Aorta (tissue), 5 donors: ENCODE results near the gene EXOC8. TPM values are rescaled to one million over a fixed set of nuclear protein-coding genes. Genes with fewer than 3 reads are reported as not detected.

Source experiments
- ATAC-seq: fragments of 200-7000 bp; cut with Tn5 transposase; one replicate; pipeline ENCODE4 v1.9.1; 2022; ENCODE audit warnings: moderate library complexity; ENCODE audit not compliant: low FRiP score
- DNase-seq, 2 donors: peaks; one replicate each; pipeline ENCODE4 v3.0.0-alpha.2; 2020
- H3K27ac ChIP-seq, 2 donors: one replicate each; pipeline ENCODE4 v1.5.1; 2013; ENCODE audit warnings: low read length in 2 of 2, mild to moderate bottlenecking in 2 of 2, moderate library complexity in 2 of 2, control low read depth in 1 of 2, inconsistent platforms in 1 of 2, low read depth in 1 of 2
- H3K27me3 ChIP-seq, 2 donors: one replicate each; pipeline ENCODE4 v1.6.1; 2013; ENCODE audit warnings: control low read depth in 1 of 2, low read length in 1 of 2, mild to moderate bottlenecking in 1 of 2, moderate library complexity in 1 of 2; ENCODE audit not compliant: insufficient read depth in 2 of 2, control insufficient read depth in 1 of 2
- H3K36me3 ChIP-seq, 2 donors: one replicate each; pipeline ENCODE4 v1.6.1; 2013; ENCODE audit warnings: control low read depth in 1 of 2, low read length in 1 of 2, mild to moderate bottlenecking in 1 of 2; ENCODE audit not compliant: insufficient read depth in 2 of 2, control insufficient read depth in 1 of 2
- H3K4me1 ChIP-seq, 2 donors: one replicate each; pipeline ENCODE4 v1.6.1; 2013; ENCODE audit warnings: low read length in 2 of 2, control low read depth in 1 of 2, mild to moderate bottlenecking in 1 of 2, moderate library complexity in 1 of 2; ENCODE audit not compliant: insufficient read depth in 2 of 2, control insufficient read depth in 1 of 2
- H3K4me3 ChIP-seq, 2 donors: one replicate each; pipeline ENCODE4 v1.5.1; 2013; ENCODE audit warnings: low read length in 2 of 2, control low read depth in 1 of 2, mild to moderate bottlenecking in 1 of 2
- H3K9me3 ChIP-seq: one replicate; pipeline ENCODE4 v1.6.1; 2013; ENCODE audit warnings: mild to moderate bottlenecking, low read length; ENCODE audit not compliant: control insufficient read depth
- WGBS, 2 donors: extraction: QIAGEN DNeasy Blood & Tissue Kit; methylation state at CpG; one replicate each; pipeline ENCODE4 v1.1.7; 2013; 5-methylcytosine and 5-hydroxymethylcytosine counted together
- intact Hi-C, 2 donors: fragments of 100-400 bp; cut with DNase I; formaldehyde crosslinking; loops; one replicate each; pipeline versions ENCODE4 v1.14.2 to v1.15.0; 2022
- polyA plus RNA-seq, 2 donors: library from polyadenylated mRNA; stranded (reverse); fragments of 200-250 nt; gene quantifications; one replicate each; pipeline ENCODE4 v1.2.3, GENCODE V29; 2013
- total RNA-seq, 2 donors: library from RNA; stranded (reverse); fragmentation: NEBNext Ultra II Directional; extraction: Animal tissue kit (Norgen Biotek cat#: 25700); gene quantifications; one replicate each; pipeline ENCODE4 v1.2.1, GENCODE V29; 2021
- donor health status: healthy with polysubstance abuse.
- donor health status: Bipolar disorder and iron deficiency.
- donor health status: DM: no; HTN: no; CAD: no.
- donor health status: DM: no; HTN: no; CAD: no.
- donor health status: DM: yes; HTN: yes; CAD: no.

Gene EXOC8
- total and polyA plus RNA-seq, 4 donors, result 3.4 to 17.2 (median 10.6) TPM

GRCh38 chr1:231347961-231348360 is 10.3 kb upstream of the EXOC8 start:
- H3K4me1 ChIP-seq, result no peaks in the 10 kb centered on the region
- H3K9me3 ChIP-seq, result no peaks in the 10 kb centered on the region
- intact Hi-C loops, result no loop called here
- ATAC-seq, result no peak
- H3K27ac ChIP-seq, result no peak overlapping the region
- WGBS, 2 donors, result 93 to 95% methylated on average over 4 of the region's 4 CpGs
- H3K4me3 ChIP-seq, result no peak overlapping the region
- H3K36me3 ChIP-seq, result peaks cover 0 to 6% of the 10 kb centered on the region in 2 donors
- DNase-seq, result no peak
- no peaks in the 10 kb centered on the region for H3K27me3 ChIP-seq

DNA sequence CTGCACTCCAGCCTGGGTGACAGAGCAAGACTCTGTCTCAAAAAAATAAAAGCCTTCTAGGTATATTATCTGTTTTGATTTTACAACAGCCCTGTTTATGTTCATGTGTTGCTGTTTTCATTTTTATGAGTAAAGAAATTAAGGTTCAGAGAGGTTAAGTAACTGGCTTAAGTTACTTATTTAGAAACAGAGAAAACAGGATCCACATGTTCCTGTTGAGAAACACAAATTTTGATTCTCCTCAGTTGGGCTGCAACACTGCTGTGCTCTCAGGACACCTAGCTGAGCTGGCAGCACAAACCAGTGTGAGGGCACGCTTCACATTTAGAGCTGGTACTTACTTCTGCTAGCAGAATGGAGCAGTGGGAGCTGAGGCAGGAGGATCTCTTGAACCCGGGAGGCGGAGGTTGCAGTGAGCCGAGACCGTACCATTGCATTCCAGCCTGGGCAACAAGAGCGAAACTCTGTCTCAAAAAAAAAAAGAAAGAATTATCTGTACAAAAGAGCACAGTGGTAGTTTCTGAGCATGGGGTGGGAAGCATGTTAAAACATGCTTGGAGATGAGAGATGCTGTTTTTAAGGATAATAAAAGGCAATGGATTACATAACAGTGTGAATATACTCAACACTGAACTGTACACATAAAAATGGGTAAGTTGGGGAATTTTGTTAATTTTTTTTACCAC is 2.8 kb upstream of the EXOC8 start:
- WGBS, 2 donors, result 91 to 93% methylated on average over 6 of the region's 6 CpGs
- H3K4me3 ChIP-seq, result no peak overlapping the region
- ATAC-seq (no peak), DNase-seq (no peak)
- H3K36me3 ChIP-seq, result peaks cover 0 to 5% of the 10 kb centered on the region in 2 donors
- intact Hi-C loops, result no loop called here
- no peaks in the 10 kb centered on the region for H3K9me3 ChIP-seq
- H3K27me3 ChIP-seq, result no peaks in the 10 kb centered on the region
- H3K27ac ChIP-seq, result no peak overlapping the region
- peaks cover 8 to 13% of the 10 kb centered on the region in 2 donors for H3K4me1 ChIP-seq

DNA sequence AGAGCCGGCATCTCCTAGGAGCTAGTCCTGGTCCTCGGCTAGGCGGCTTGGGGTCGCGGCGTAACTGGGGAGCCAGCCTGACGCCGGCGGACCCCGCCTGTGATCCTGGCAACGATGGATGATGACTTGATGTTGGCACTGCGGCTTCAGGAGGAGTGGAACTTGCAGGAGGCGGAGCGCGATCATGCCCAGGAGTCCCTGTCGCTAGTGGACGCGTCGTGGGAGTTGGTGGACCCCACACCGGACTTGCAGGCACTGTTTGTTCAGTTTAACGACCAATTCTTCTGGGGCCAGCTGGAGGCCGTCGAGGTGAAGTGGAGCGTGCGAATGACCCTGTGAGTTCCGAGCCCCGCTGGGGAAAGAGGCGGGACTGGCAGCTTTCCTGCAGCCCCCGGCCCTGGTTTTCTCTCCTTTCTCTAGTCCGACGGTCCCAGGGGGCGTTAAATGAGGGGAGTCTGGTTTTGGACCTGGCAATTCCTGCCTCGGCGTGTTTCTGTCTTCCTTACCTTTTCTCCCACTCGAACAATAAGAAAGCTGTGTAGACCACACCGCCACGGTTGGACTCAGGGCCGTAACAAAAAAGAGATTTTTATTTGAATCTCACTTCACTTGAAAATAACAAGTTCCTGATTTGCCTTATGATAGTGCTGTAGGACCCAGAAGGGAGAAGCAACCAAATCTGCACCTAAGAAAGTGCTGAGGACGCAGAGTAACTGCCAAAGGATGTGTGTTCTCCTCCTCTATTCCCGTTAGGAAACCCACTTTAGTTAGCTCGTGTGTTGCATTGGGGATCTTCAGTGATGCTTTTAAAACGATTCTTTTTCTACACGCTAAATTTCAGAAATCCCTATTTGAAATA is 847 bp upstream of the EXOC8 start, which contains the start of gene SPRTN:
Gene SPRTN (plus strand): TSS at position 24 of the 859 bp plus-strand sequence. CDS start 91 bp downstream, at position 115.
- H3K27me3 ChIP-seq, result no peaks in the 10 kb centered on the region
- H3K4me1 ChIP-seq, result peaks cover 8 to 13% of the 10 kb centered on the region in 2 donors
- H3K4me3 ChIP-seq, result peak within 1 kb of the TSS; percentile 78 to 93
- WGBS, 2 donors, result 0% methylated on average over 43 of the region's 43 CpGs
- peak within 1 kb of the TSS; percentile 73 to 89 for H3K27ac ChIP-seq
- ATAC-seq (peak; percentile 94), DNase-seq (no peak)
- H3K36me3 ChIP-seq, result peaks cover 0 to 3% of the 10 kb centered on the region in 2 donors
- no peaks in the 10 kb centered on the region for H3K9me3 ChIP-seq
- intact Hi-C loops, result loop anchor here in 1 of 2 donors (1.0 to 5.0 kb wide), 3 partner anchors 84 to 189 kb away; partner anchors contain the start of genes EGLN1 and GNPAT

DNA sequence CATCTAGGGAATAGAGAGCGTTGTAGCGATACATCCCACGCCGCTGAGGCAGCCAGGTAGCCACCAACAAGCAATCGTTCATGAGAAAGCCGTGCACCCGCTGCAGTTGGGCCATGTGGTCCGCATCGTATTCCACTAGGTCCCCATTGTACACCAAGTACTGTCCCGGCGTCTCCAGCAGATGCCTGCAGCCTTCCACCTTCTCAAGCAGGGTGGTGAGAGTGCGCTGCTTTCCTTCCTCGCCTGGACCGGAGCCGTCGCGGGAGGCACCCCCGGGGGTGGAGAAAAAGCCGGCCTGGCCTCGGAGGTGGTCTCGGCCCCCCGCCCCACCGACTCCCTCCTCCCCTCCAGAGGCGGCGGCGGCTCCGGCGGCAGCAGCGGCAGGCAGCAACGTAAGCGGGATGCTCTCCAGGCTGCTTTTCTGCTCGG is 595 bp downstream of the EXOC8 start:
- H3K27ac ChIP-seq, result peak overlapping the region in 1 of 2 donors; percentile 84
- WGBS, 2 donors, result 1% methylated on average over 29 to 32 of the region's 32 CpGs
- intact Hi-C loops, result loop anchor here in 1 of 2 donors (5.0 kb wide), 1 partner anchor 85 kb away; the partner anchor contains the start of gene EGLN1
- ATAC-seq (peak; percentile 65), DNase-seq (peak; percentile 64 to 81)
- H3K36me3 ChIP-seq, result peaks cover 0 to 2% of the 10 kb centered on the region in 2 donors
- H3K4me1 ChIP-seq, result peaks cover 8 to 13% of the 10 kb centered on the region in 2 donors
- H3K27me3 ChIP-seq, result no peaks in the 10 kb centered on the region
- peak overlapping the region; percentile 74 to 93 for H3K4me3 ChIP-seq
- no peaks in the 10 kb centered on the region for H3K9me3 ChIP-seq

DNA sequence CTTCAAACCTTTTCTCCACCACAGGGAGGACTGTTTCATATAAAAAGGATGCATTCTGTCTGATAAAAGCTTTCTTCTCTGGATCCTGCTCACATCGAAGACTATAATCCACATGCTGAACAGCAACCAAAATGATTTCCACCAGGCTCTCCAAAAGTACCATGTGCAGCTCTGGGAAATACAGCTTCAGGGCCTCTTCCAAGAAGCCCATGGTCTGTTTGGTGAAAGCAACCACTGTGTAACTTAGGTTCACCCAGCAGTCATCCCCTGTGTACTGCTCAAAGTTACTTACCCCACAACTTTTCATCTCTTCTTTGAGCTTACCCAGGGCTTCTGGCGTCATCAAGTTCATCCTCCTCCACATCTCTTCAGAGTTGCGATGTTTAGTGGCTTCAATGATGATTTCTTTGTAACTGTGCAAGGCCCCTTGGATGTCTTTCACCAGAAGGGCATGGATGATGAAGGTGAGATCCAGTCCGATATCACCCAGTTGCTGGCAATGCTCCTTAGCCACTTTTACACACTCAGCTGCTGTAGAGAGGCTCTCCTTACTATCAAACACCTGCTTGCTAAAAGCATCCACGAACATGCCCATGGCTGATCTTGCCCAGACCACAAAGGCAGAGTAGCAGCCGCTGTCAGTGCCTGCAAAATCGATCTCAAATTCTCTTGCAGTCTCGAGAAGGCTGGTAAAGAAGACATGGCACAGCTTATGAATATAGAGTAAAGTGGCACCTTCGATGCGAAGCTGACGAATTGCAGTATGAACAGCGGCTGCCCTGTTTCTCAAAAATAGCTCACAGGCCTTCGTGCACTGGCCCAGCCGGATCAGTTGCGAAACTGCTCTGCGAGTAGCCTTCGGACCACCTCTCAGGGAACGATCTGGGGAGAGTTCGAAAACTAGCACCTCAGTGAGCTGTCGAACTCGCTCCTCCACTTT is 1.7 kb downstream of the EXOC8 start:
- 66 to 73% methylated on average over 21 of the region's 21 CpGs for WGBS, 2 donors
- intact Hi-C loops, result loop anchor here in 1 of 2 donors (5.0 kb wide), 1 partner anchor 86 kb away; the partner anchor contains the start of gene EGLN1
- H3K9me3 ChIP-seq, result no peaks in the 10 kb centered on the region
- peak overlapping the region; percentile 35 to 93 for H3K4me3 ChIP-seq
- peaks cover 8 to 13% of the 10 kb centered on the region in 2 donors for H3K4me1 ChIP-seq
- no peak overlapping the region for H3K27ac ChIP-seq
- ATAC-seq (no peak), DNase-seq (no peak)
- H3K36me3 ChIP-seq, result no peaks in the 10 kb centered on the region
- H3K27me3 ChIP-seq, result no peaks in the 10 kb centered on the region

GRCh38 chr1:231334952-231335351 is 2.7 kb downstream of the EXOC8 start:
- peaks cover 8 to 13% of the 10 kb centered on the region in 2 donors for H3K4me1 ChIP-seq
- peak overlapping the region in 1 of 2 donors; percentile 14 for H3K4me3 ChIP-seq
- intact Hi-C loops, result loop anchor here in 1 of 2 donors (5.0 kb wide), 1 partner anchor 87 kb away; the partner anchor contains the start of gene EGLN1
- no peaks in the 10 kb centered on the region for H3K27me3 ChIP-seq
- no peak for ATAC-seq
- H3K36me3 ChIP-seq, result no peaks in the 10 kb centered on the region
- DNase-seq, result no peak
- no peak overlapping the region for H3K27ac ChIP-seq
- no peaks in the 10 kb centered on the region for H3K9me3 ChIP-seq
- WGBS, 2 donors, result 89 to 90% methylated on average over 6 of the region's 6 CpGs

- 44 to 51% methylated on average over 1 of the region's 1 CpG for WGBS, 2 donors
- Histone ChIP-seq H3K9me3 (no peaks in the 10 kb centered on the region), H3K36me3 (no peaks in the 10 kb centered on the region), H3K27me3 (no peaks in the 10 kb centered on the region), H3K4me3 (peak overlapping the region in 1 of 2 donors; percentile 33), H3K4me1 (peaks cover 8 to 13% of the 10 kb centered on the region in 2 donors), H3K27ac (no peak overlapping the region)
- intact Hi-C loops, result no loop called here
- no peak for ATAC-seq
- DNase-seq, result no peak
Observed at GRCh38 chr1:231334079-231334666, 3.5 kb downstream of the EXOC8 start.
